NCI-H2107 treated with DMSO at 0.1 percent for 48 hours (cell line): ENCODE data around the gene HOXB2.
"Not testable (repeated sequence)": the region's sequence is repeated elsewhere in the genome, so short reads cannot be mapped to it uniquely, and the experiment has no call there.

Experiments used
- DNase-seq: peaks from one replicate; lab custom pipeline; 2025; ENCODE audit not compliant: unreplicated experiment; lab: John Stamatoyannopoulos, UW

The HOXB2 gene

DNA sequence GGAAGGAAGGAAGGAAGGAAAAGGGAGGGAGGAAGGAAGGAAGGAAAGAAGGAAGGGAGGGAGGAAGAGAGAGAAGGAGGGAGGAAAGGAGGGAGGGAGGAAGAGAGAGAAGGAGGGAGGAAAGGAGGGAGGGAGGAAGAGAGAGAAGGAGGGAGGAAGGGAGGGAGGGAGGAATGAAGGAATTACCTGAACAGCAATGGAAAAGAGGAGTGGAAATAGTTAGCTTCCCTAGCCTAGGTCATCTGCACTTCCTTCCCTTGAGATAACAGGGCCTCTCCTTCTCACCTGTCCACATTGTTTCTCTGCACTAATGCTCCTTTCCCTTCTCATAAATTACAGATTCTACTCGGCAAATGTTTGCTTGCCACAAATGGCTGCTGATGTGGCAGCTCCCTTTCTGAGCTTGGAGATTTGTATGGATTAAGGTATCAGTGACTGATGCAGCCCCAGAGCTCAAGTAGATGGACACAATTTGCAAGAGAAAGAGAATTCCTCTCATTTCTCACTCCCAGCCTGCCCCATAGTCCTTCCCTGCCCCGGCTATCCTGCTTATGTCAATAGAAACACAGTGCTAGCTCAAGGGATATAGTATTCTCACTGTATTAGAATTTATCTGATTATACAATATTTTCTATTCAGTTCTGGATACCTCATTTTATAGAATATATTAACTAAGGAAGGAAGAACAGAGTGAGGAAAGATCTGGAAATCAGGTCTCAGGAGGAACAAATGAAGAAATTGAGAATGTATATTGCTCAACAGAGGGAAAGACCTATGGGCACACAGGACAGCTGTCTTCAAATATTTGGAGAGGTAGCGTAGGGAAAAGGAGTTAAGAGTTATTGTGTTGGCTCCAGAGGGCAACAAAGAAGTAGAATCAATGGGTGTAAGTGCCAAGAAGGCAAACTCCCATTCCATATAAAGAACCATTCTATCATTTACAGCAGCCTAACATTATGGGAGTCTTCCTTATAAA lies 28.7 kb downstream of the HOXB2 start:
- DNase-seq: no peak

DNA sequence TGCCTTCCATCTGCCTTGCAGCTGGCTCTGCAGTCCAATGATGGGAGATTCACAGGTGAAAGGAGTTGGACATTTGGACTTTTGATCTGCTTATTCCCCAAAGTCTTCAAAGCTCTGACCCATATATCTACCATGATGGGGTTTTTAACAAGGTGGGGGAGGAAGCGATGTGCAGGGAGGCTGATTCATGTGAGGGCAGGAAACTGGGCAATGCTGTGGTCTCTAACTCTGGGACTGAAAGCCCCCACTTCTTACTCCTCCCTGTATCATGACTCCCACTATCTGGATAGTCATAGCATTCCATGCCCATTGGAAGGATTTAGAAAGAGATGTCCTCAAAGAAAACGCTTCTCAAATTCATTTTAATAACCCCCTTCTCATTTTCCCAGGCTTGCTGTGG lies 30.4 kb downstream of the HOXB2 start:
- DNase-seq: no peak

DNA sequence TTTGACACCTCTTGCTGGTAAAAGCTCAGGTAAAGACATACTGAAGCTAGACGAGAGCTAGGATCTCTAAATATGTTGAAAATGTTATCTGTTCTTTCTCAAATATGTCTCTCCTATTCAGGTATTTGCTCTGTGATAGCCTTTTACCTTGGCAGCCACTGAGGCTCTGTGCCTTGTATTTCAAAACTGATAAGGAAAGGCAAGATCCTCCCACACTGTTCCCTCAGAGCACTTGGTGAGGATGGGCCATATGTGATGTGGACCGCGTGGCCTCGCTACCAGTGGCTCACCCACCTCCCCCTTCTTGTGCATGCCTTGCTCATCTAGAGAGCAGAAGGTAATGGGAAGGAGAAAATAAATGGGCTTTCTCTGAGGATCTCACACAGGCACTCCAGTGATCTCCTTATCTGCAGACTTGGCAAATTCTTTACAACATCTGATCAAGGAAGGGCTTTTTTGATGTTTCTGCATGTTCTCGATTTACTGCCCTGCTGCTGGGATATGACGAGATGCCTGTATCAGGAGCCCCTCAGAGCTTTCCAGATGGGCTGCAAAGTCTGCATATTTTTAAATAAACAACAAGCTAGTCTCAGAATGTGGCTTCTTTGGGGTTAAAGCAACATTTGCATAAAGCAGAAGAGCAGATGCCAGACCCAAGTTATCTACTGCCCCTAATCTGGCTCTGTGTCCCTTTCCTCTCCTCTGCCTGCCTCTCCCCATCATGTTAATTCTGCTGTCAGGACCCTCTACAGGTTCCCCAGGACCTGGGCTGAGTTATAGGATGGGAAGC lies 31.0 kb downstream of the HOXB2 start:
- DNase-seq: no peak

DNA sequence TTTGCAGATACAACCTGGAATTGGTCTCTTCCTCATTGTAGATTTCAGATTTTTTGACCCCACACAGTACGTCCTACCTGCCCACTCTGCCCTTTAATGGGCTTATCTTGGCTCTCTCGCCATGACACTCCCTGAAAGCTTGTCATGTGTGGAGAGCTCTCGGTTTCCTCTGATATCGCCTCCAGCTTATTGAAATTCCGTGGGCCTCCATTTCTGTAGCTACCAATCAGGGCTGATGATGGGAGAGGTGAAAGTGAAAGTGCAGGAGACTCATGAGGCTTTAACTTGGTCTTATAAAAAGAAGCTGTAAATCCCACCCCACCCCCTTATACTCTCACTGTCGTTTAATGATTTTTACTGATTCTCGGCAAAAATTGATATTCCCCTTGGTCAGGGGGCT lies 31.8 kb downstream of the HOXB2 start:
- no peak for DNase-seq

DNA sequence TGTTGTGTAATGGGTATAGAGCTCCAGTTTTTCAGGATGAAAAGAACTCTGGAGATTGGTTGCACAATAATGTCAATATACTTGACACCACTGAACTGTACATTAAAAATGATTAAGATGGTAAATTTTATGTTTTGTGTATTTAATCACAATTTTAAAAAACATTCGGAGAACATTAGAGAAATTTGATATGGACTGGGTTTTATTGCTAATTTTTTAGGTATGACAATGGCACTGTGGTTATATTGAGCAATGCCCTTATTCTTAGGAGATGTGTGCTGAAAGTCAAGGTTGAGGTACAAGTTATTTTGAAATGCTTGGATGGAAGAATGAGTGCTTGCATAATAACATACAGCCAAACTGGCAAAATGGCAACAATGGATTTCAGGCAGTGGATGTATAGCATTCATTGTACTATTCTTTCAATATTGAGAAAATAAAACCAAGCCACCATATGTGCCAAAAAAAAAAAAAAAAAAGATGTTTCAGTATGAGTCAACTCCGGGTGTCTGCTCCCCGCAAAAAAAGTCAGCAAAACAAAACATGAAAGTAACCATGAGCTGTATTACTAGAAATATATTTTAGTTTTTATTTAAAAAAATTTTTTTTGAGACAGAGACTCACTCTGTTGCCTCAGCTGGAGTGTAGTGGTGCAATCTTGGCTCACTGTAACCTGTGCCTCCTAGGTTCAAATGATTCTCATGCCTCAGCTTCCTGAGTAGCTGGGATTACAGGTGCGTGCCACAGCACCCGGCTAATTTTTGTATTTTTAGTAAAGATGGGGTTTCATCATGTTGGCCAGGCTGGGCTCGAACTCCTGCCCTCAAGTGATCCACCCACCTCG lies 33.9 kb downstream of the HOXB2 start:
- peak; percentile 96 for DNase-seq

DNA sequence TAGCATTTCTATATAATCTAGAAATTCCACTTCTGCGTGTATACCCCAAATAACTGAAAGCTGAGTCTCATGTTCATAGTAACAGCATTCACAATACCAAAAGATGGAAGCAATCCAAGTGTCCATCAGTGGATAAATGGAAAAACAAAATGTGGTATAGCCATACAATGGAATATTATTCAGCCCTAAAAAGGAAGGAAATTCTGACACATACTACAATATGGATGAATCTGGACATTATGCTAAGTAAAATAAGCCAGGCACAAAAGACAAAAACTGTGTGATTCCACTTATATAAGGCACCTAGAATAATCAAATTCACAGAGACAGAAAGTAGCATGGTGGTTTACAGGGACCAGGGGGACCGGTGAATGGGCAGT lies 34.5 kb downstream of the HOXB2 start:
- DNase-seq: no peak

DNA sequence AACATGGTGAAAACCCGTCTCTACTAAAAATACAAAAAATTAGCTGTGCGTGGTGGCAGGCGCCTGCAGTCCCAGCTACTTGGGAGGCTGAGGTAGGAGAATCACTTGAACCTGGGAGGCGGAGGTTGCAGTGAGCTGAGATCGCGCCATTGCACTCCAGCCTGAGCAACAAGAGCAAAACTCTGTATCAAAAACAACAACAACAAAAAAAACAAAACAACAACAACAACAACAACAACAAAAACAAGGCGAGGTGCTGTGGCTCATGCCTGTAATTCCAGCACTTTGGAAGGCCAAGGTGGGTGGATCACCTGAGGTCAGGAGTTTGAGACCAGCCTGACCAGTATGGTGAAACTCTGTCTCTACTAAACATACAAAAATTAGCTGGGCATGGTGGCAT lies 35.2 kb downstream of the HOXB2 start:
- not testable (repeated sequence) for DNase-seq

DNA sequence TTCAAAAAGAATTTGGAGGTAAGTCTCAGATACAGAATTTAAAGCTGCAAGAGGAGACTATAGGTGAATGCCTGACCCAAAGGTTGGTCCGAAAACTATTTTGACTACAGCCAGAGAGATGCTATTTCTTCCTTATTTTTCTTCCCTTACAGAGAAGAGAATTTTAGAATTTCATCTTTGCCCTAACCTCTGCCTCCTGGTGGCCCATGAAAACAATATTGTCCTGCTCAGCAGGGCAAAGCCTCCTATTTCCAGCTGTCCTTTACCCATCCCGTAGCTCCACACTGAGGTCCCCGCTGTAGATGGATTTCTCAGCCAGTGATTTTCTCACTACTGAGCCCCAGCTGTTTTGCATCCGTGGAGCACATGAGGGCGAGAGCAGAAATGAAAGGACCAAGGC lies 38.7 kb downstream of the HOXB2 start:
- no peak for DNase-seq

DNA sequence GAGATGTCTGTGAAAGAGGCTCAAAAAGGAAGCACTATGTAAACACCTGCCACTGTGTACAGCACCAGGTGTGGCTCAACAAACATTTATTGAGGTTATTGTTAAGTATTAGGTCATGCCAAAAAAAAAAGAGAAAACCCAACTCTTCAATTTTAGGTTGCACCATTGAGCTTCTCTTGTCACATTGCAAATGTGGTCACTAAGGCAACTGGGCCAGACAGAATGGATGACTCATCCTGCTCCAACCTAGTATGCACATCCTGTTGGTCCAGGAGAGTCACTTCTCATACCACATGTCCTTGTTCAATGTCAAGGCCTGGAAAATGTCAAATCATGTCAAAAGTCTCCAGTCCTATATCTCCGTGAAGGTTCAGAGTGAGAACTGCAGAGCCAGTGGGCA lies 39.1 kb downstream of the HOXB2 start:
- DNase-seq: peak; percentile 88

DNA sequence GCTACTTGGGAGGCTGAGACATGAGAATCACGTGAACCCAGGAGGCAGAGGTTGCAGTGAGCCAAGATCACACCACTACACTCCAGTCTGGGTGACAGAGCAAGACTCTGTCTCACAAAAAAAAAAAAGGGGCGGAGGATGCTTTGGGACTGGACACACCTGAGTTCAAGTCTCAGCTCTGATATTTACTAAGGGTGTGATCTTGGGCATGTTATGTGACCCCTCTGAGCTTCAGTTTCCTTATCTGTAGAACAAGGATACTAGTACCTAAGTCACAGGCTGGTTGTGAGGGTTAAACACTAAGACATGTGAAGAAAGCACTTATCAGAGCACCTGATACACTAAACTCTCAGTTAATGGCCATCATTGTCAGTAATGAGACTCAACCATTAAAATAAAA lies 40.0 kb downstream of the HOXB2 start:
- DNase-seq: no peak

DNA sequence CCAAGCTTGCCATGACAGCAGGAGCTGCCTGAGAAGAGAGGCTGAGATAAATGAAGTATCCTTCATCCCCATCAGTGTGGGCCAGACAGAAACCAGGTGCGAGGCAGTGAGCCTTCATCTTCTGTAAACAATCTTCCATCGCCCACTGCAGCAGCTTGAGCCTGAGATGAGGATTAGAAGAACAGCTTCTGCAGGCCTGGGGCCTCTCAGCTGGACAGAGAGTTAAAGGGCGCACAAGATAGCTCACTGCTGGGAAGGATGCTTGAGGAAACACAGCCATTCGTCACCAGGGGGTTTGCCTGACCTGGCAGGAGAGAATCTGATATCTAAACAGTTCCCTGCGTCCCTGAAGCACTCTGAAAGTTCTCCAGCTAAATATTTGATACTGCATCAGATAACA lies 41.2 kb downstream of the HOXB2 start:
- DNase-seq: no peak

DNA sequence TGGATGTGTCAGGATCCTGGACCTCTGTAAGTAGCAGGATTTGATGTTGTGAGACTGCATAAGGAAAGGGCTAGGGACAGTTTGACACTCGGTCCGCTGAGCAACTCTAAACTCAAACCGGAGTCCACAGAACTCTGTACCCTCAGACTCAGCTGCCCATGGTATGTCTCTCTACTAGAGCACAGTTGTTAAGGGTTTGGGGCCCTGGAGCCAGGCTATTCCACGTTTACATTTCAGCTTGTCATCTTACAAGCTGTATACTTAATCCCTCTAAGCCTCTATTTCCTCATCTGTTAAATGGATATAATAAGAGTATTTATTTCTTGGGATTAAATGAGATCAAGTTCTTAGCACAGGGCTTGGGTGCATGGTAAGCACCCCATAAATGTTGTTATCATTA lies 42.0 kb downstream of the HOXB2 start:
- no peak for DNase-seq

DNA sequence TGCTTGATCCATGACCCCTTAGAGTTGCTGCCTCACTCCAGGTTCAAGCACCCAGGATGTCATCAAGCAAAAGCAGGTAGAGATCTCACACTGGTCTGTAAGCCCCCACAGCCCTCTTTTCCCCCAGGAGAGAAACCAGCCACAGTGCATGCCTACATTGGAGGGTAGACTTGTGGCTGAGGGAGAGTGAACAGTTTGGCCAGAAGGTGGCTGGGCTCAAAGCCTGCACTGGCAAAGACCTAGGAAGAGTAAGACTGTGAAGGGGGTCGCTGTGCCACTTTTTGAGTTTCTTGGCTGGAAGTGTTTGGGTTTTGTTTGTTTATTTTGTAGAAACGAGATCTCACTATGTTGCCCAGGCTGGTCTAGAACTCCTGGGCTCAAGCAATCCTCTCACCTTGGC lies 42.6 kb downstream of the HOXB2 start:
- DNase-seq: no peak

DNA sequence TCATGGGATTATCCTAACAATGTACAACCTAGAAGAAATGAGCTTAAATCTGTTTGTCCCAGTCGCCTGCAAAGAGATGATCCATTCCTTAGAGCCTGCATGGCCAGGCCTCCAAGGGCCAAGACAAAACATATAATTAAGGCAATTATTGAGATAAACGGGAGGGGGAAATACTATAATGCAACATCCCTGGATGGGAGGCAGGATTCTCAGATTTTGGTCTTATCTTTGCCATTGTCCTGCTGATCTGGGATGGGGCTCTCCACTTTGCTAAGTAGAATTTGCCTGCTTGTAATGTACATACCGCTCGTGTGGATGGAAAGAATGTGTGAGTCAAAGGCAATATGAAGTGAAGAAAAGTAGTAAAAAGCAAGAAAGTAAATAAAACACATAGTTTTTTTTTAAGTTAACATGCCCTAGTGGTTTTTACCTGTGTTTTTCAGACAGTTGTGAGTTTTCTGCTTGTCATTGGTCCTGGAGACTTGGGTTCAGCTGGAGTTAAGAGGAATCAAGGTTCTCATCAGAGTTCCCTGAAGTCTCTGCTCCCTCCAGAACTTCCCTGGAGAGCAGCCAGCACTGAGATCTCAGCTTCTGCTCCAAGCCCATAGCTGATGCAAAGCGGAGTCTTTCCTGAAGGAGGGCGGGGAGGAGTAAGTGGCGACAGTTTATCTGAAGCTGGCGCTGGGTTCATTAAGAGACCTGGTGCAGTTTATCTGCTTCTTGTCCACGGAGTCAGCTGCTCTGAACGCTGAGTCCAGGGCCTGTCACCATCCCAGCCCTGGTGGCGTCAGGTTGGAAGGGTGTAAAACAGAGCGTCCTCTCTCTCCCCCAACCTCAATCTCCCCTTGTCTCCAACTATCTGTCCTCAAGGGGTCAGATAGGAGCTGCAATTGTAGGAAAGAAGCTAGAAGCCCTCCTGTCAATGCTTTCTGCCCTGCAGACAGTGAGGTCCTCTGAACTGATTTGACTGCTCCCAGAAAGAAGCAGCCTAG lies 44.2 kb downstream of the HOXB2 start:
- DNase-seq: no peak

DNA sequence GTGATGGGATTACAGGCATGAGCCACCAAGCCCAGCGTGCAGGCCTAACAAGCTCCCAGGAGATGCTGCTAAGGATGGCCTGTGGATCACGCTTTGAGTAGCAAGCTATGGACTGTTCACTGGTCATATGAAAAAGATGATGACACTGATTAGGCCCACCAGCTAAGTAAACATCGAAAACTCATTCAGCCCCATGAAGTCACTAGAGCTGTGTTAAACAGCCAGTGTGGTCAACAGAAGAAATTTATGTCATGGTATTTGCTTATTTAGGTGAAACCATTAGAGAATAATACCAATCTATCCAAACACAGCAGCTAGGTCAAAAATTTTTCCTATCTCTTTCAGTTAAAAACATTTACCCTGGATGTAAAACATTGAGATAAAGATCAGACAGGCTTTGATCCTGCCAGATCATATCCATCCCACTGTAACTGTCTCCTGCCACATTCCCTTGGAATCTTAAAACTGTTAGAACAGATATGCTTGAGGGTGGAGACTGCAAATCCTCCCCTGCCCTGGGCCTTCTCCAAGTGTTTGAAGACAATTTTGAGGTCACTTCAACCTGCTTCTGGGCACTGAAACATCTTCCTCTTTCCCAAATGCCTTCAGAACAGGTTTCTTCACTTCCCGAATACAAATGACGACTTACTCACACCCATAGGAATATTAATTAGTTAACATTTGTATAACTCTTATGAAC lies 45.0 kb downstream of the HOXB2 start:
- no peak for DNase-seq

DNA sequence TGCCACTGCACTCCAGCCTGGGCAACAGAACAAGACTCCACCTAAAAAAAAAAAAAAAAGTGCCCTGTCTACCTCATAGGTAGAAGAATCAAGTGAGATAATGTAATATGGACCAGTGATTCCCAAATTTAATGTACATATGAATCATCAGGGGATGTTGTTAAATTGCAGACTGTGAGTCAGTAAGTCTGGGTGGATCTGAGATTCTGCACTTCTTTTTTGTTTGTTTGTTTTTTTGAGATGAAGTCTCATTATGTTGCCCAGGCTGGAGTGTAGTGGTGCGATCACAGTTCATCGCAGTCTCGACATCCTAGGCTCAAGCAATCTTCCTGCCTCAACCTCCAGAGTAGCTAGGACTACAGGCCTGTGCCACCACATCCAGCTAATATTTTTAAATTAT lies 45.7 kb downstream of the HOXB2 start:
- DNase-seq: no peak

DNA sequence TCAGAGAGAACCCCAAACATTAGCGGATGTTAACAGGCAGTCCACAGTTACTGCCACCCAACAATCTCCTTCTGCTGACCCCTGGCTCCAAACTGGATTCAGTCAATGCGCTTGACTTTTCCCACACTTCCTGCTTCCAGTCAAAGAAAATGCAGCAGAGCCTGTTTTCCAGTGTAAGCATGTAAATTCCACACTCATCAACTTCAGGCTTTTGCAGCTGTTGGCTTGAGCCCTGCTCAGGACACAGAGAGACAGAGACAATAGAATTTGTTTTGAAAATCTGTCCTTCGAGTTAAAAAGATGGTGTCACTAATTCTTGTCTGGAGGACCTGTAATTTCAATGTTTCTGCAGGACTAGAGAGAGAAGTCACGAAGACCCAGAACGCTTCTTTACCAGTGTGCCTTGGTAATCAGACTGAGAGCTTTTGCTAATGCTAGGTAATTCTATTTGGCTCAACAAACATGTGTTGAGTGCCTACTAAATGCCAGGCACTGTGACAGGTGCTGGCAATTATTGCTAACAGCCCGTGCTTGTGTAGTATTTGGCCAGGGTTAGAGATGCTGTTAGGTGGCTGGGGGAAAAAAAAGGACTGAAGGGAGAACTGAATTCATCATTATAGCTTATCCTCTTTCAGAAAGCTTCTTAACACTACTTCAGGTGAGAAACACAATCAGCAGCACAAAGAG lies 46.6 kb downstream of the HOXB2 start:
- DNase-seq: peak; percentile 97

DNA sequence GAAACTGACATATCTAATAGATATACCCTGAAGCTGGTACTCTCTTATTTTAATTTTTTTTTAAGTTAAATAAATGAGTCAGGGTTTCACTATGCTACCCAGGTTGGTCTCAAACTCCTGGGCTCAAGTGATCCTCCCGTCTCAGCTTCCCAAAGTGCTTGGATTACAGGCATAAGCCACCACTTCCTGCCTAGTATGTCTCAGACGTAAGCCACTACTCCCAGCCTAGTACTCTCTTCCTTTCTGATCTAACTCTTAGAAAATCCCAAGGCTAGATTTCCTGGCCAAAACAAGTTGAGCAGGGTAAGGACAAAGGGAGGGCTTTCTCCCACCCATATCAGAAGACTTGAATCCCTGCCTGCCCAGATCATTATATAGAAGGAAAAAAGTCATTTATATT lies 47.8 kb downstream of the HOXB2 start:
- no peak for DNase-seq

DNA sequence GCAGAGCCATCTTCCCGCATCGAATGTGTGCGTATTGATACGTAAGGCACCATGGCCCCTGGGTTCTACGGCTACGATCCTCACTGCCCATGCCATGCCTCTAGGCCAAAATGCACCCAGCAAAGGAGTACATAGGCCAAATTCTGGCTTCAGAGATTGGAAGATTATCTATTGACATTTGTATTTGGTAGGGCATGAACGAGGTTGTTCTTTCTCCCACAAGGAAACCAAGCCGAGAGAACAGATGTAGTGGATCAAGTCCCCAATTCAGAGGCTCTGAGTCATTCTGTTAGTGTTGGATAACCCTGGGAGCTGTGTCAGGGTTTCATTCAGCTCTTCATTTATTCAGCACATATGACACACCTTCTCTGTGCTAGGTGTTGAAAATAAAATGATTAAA lies 50.6 kb downstream of the HOXB2 start:
- no peak for DNase-seq
